Kidney (tissue), 14 donors: ENCODE data around the gene HIGD1A. TPM values are rescaled to one million over a fixed set of nuclear protein-coding genes. Genes with fewer than 3 reads are reported as not detected.

Experiments
- DNase-seq, 5 donors: peaks; one replicate each; pipeline ENCODE4 v3.0.0-alpha.2; 2013 to 2020
- FAIRE-seq: peaks from 2 replicates; lab custom pipeline; 2012; peaks lifted over from hg19 to GRCh38; lab: Jason Lieb, UNC
- H3K27ac ChIP-seq, 2 donors: one replicate each; pipeline ENCODE4 v1.7.0; 2013; ENCODE audit warnings: low read depth in 2 of 2, low read length in 2 of 2, inconsistent platforms in 1 of 2
- H3K27me3 ChIP-seq: one replicate; pipeline ENCODE4 v1.7.1; 2013; ENCODE audit warnings: low read length, inconsistent platforms; ENCODE audit not compliant: control insufficient read depth, insufficient read depth
- H3K36me3 ChIP-seq, 3 donors: one replicate each; pipeline versions ENCODE4 v1.7.0 to v1.7.1; 2013; ENCODE audit warnings: low read length in 3 of 3, control low read depth in 1 of 3, inconsistent platforms in 1 of 3; ENCODE audit not compliant: insufficient read depth in 3 of 3, control insufficient read depth in 2 of 3
- H3K4me1 ChIP-seq, 3 donors: one replicate each; pipeline versions ENCODE4 v1.7.0 to v1.7.1; 2013; ENCODE audit warnings: low read length in 3 of 3, inconsistent platforms in 1 of 3, low read depth in 1 of 3; ENCODE audit not compliant: control insufficient read depth in 2 of 3, insufficient read depth in 2 of 3
- H3K4me3 ChIP-seq, 3 donors: one replicate each; pipeline versions ENCODE4 v1.7.0 to v1.8.1; 2013; ENCODE audit warnings: low read length in 3 of 3, control low read depth in 1 of 3, inconsistent platforms in 1 of 3
- H3K9ac ChIP-seq, 3 donors: one replicate each; pipeline versions ENCODE4 v1.7.0 to v1.7.1; 2013; ENCODE audit warnings: low read length in 3 of 3, control low read depth in 1 of 3, inconsistent platforms in 1 of 3
- H3K9me3 ChIP-seq, 3 donors: one replicate each; pipeline versions ENCODE4 v1.7.0 to v1.7.1; 2013; ENCODE audit warnings: low read length in 3 of 3, control low read depth in 1 of 3, inconsistent platforms in 1 of 3; ENCODE audit not compliant: control insufficient read depth in 2 of 3, insufficient read depth in 1 of 3
- CTCF ChIP-seq: IDR thresholded peaks from 3 replicates; pipeline ENCODE4 v1.5.1; 2012; ENCODE audit warnings: mild to moderate bottlenecking, moderate library complexity, borderline replicate concordance; ENCODE audit not compliant: insufficient read depth; ENCODE audit errors: extremely low read depth
- intact Hi-C: fragments of 100-400 bp; cut with DNase I; formaldehyde crosslinking; loops from one replicate; pipeline ENCODE4 v1.11.1; 2022
- polyA plus RNA-seq: library from polyadenylated mRNA; stranded (reverse); fragments of 350-450 nt; fragmentation: Illumina TruSeq; extraction: RNeasy Lipid Tissue Mini Kit (QIAGEN cat#74804); gene quantifications from one replicate; pipeline ENCODE4 v1.2.3, GENCODE V29; 2014; ENCODE audit warnings: low read depth, low replicate concordance; ENCODE audit not compliant: insufficient read depth
- total RNA-seq: library from RNA; stranded (reverse); fragmentation: NEBNext Ultra II Directional; extraction: Animal tissue kit (Norgen Biotek cat#: 25700); gene quantifications from one replicate; pipeline ENCODE4 v1.2.1, GENCODE V29; 2021
- donor health status: control.
- donor health status: control.
- donor health status: control.
- donor health status: control.
- donor health status: control.
- donor health status: DM: yes; HTN: yes; CAD: no.
- donor health status: Normal renal cell carcinoma (clear cell type).

The HIGD1A gene
- total and polyA plus RNA-seq, 2 donors from 2014 or later = 207 to 283 TPM

- no peak for FAIRE-seq
Measured at GRCh38 chr3:42853056-42853455, 48.8 kb upstream of the HIGD1A start.

GRCh38 chr3:42852441-42852840 lies 48.2 kb upstream of the HIGD1A start:
- Histone ChIP-seq H3K4me1 (peaks cover 0 to 2% (median 0%) of the 10 kb centered on the region in 3 donors), H3K36me3 (no peaks in the 10 kb centered on the region), H3K9me3 (no peaks in the 10 kb centered on the region), H3K27ac (peak overlapping the region in 1 of 2 donors; percentile 70), H3K4me3 (no peak overlapping the region), H3K27me3 (no peaks in the 10 kb centered on the region), H3K9ac (no peak overlapping the region)
- FAIRE-seq (no peak), DNase-seq (peak in 2 of 5 donors; percentile 28 to 46)
- intact Hi-C loops = no loop called here
- TF ChIP-seq CTCF = no peak

More at GRCh38 chr3:42853056-42853455, 48.8 kb upstream of the HIGD1A start:
- H3K36me3 ChIP-seq = no peaks in the 10 kb centered on the region
- H3K9me3 ChIP-seq = no peaks in the 10 kb centered on the region
- intact Hi-C loops = no loop called here
- peak in 1 of 5 donors; percentile 8 for DNase-seq
- H3K9ac ChIP-seq = no peak overlapping the region
- H3K27ac ChIP-seq = no peak overlapping the region
- no peaks in the 10 kb centered on the region for H3K27me3 ChIP-seq
- peaks cover 0 to 2% (median 0%) of the 10 kb centered on the region in 3 donors for H3K4me1 ChIP-seq
- H3K4me3 ChIP-seq = no peak overlapping the region
- TF ChIP-seq CTCF = no peak

GRCh38 chr3:42851228-42851834 lies 47.0 kb upstream of the HIGD1A start:
- no peak for FAIRE-seq
- H3K27me3 ChIP-seq = no peaks in the 10 kb centered on the region
- no peaks in the 10 kb centered on the region for H3K9me3 ChIP-seq
- peak overlapping the region in 1 of 2 donors; percentile 28 for H3K27ac ChIP-seq
- H3K36me3 ChIP-seq = no peaks in the 10 kb centered on the region
- H3K4me1 ChIP-seq = peaks cover 0 to 7% (median 6%) of the 10 kb centered on the region in 3 donors
- no peak for TF ChIP-seq CTCF
- intact Hi-C loops = no loop called here
- peak in 1 of 5 donors; percentile 32 for DNase-seq
- H3K4me3 ChIP-seq = no peak overlapping the region
- H3K9ac ChIP-seq = no peak overlapping the region
